Neural crest cell (in vitro differentiated cells): ENCODE results near the gene TAOK1. TPM values are rescaled to one million over a fixed set of nuclear protein-coding genes. Genes with fewer than 3 reads are reported as not detected.

Experiments
- DNase-seq: peaks from one replicate; pipeline ENCODE4 v3.0.0; 2021; ENCODE audit warnings: low read depth, mixed read lengths, low spot score
- H3K27ac Mint-ChIP-seq: one replicate; pipeline ENCODE4 v1.8.0; 2021; ENCODE audit warnings: mild to moderate bottlenecking, mixed read lengths; ENCODE audit not compliant: unreplicated experiment
- H3K27me3 Mint-ChIP-seq: 2 replicates; pipeline ENCODE4 v1.8.0; 2021; ENCODE audit warnings: low read depth, mild to moderate bottlenecking, mixed read lengths
- H3K36me3 Mint-ChIP-seq: 2 replicates; pipeline ENCODE4 v1.8.0; 2021; ENCODE audit warnings: low read depth, mild to moderate bottlenecking, mixed read lengths
- H3K4me1 Mint-ChIP-seq: 2 replicates; pipeline ENCODE4 v1.8.0; 2021; ENCODE audit warnings: mixed read lengths
- H3K4me3 Mint-ChIP-seq: one replicate; pipeline ENCODE4 v1.8.0; 2021; ENCODE audit warnings: mild to moderate bottlenecking, mixed read lengths
- H3K9me3 Mint-ChIP-seq: 2 replicates; pipeline ENCODE4 v1.8.0; 2021; ENCODE audit warnings: mixed read lengths
- CTCF ChIP-seq: fragments of 200-600 bp; sonication (generic); conservative IDR thresholded peaks from 2 replicates; pipeline ENCODE4 v1.5.0; 2021; ENCODE audit warnings: antibody characterized with exemption, mild to moderate bottlenecking
- total RNA-seq: library from RNA; stranded (reverse); gene quantifications from 2 replicates; pipeline ENCODE4 v1.2.1, GENCODE V29; 2021

The TAOK1 gene
- total RNA-seq, 1 donor from 2014 or later: 81.9 TPM

- Mint-ChIP-seq H3K36me3 (no peaks in the 10 kb centered on the region), H3K4me3 (peak within 1 kb of the TSS; percentile 94), H3K4me1 (peaks cover 53% of the 10 kb centered on the region), H3K27ac (peak within 1 kb of the TSS; percentile 81), H3K27me3 (no peaks in the 10 kb centered on the region), H3K9me3 (no peaks in the 10 kb centered on the region)
- DNase-seq: peak; percentile 56
- TF ChIP-seq CTCF: no peak
Measured at GRCh38 chr17:29592850-29593551, 202.8 kb downstream of the TAOK1 start, which contains the start of gene ANKRD13B. Gene ANKRD13B (plus strand): TSS chr17:29593132. CDS start chr17:29593622, 490 bp downstream.

GRCh38 chr17:29593591-29594518, 203.7 kb downstream of the TAOK1 start:
- Mint-ChIP-seq H3K4me1 (peaks cover 52% of the 10 kb centered on the region), H3K9me3 (no peaks in the 10 kb centered on the region), H3K4me3 (peak overlapping the region; percentile 88), H3K36me3 (no peaks in the 10 kb centered on the region), H3K27me3 (no peaks in the 10 kb centered on the region), H3K27ac (peak overlapping the region; percentile 81)
- TF ChIP-seq CTCF: no peak
- no peak for DNase-seq

- DNase-seq: no peak
- Mint-ChIP-seq H3K9me3 (no peaks in the 10 kb centered on the region), H3K4me3 (peak overlapping the region; percentile 88), H3K36me3 (no peaks in the 10 kb centered on the region), H3K27me3 (no peaks in the 10 kb centered on the region), H3K27ac (peak overlapping the region; percentile 81), H3K4me1 (peaks cover 60% of the 10 kb centered on the region)
- no peak for TF ChIP-seq CTCF
Measured at GRCh38 chr17:29594519-29595090, 204.4 kb downstream of the TAOK1 start.

GRCh38 chr17:29595107-29595942, 205.2 kb downstream of the TAOK1 start:
- no peaks in the 10 kb centered on the region for H3K36me3 Mint-ChIP-seq
- no peak for TF ChIP-seq CTCF
- H3K9me3 Mint-ChIP-seq: no peaks in the 10 kb centered on the region
- H3K4me3 Mint-ChIP-seq: peak overlapping the region; percentile 88
- H3K27me3 Mint-ChIP-seq: no peaks in the 10 kb centered on the region
- no peak for DNase-seq
- no peak overlapping the region for H3K27ac Mint-ChIP-seq
- peaks cover 54% of the 10 kb centered on the region for H3K4me1 Mint-ChIP-seq
